Measurements from ENCODE around the gene ADISSP.

- TF ChIP-seq CTCF (IDR thresholded peaks at IDR 0.05; ENCODE audit: insufficient read depth, low read length, poor library complexity, severe bottlenecking): no peak
- TF ChIP-seq EZH2phosphoT487 (conservative IDR thresholded peaks at IDR 0.05; ENCODE audit: low read length): no peak
Measured at GRCh38 chr20:3740615-3741301, 26.8 kb downstream of the ADISSP start.

Measured in SU-DHL-6 (cell line).